NCI-H1436 treated with DMSO at 0.1 percent for 48 hours (cell line): ENCODE results near the gene TRIO.

Source experiments
- DNase-seq: peaks from one replicate; lab custom pipeline; 2025; lab: John Stamatoyannopoulos, UW

The TRIO gene

DNA sequence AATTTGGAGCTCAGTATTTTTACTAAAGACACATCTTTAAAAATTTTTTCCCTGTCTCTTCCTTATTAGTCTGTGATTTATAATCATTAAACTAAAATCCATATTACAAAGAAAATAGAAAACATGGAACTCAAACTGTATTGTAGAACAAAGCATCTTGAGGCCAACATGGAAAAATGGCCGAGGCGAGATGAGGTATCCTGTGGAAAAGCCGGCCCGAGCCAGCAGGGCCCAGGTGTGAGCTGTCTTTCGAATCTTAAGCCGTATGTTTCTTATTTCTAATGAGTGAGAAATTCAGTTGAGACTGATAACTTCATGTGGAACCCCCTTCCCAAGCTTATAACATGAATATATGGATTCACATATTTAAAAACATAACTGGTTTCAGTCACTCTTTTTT, 268.1 kb downstream of the TRIO start:
- no peak for DNase-seq

DNA sequence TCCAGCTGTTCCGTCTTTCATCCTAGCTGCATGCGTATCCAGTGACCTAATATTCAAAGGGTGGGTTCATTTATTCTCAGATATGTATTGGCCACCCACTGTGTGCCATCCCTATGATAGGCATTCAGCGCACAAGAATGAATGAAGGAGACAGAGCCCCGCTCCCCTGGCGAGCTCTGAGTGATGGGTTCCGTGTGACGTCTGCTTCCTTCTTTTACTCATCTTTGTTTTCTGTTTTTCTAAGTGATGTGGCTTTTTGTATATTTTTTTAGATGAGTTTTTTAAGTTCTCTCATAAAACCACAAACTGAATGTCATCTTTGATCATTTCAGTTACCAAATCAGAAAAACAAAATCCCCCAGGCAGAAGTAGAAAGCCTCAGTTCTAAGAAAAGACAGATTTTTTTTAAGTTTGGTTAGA, 270.2 kb downstream of the TRIO start:
- DNase-seq: no peak

DNA sequence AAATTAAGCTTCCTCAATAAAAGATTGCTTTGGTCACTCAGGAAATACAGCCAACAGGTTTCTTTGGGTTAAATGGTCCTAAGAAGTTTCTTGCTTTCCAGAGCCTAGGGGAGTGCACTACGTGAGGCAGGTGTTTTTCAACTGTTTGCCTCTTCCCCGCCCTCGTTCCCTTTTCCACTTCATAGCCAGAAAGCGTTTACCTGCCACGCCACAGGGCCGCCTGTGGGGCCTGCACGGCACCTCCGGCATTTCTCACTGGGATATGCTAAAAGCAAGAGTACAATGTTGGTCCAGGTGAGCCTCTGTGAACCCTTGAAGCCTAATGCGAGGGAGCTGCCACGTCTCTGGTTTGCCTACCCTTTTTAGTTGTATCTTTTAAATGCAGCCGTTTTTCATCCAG, 270.9 kb downstream of the TRIO start:
- DNase-seq: no peak

DNA sequence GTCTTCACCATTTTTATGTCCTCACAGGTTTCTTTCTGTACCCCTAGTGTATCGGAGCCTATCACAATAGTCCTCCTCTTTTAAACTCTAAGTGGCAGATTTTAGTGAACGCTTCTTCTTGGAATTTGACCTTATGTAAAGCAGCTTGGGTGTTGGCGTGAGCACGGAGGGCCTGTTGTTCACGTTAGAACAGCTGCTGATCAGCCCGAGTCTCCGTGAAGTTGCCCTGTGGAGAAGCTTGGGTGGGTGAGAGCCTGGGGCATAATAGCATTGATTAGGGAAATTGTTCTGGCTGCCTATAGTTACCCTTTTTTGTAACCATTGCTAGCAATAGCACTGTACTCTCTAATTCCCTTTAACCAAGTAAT, 271.5 kb downstream of the TRIO start:
- no peak for DNase-seq

DNA sequence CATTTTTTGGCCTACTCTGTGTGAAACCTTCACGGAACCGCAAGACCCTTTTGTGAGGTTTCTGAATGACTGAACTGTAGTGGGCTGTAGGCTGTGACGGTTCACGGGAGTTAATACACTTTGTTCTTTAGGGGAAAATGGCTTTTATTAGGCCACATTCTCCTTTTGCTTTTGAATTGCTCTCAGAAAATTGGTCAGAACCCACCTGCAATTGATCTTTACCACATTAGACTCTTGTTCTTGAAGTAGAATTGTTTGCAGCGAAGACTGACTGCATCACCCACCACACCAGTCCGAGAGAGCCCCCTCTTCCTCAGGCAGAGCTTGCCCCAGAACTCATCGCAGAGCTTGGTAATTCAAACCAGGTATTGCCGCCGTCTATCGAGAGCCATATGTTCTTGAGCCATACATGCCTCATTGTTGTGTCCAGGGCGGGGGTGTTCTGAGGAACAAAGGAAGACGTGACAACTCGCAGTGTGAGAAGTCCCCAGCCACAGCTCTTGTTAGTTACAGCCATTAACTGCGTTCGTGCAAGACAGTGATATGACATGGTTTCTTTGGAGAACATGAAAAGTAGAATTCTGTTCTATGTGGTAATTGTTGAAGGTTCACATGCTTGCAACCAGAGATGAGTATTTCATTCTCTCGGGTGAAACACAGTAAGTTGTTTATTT, 272.0 kb downstream of the TRIO start:
- no peak for DNase-seq

DNA sequence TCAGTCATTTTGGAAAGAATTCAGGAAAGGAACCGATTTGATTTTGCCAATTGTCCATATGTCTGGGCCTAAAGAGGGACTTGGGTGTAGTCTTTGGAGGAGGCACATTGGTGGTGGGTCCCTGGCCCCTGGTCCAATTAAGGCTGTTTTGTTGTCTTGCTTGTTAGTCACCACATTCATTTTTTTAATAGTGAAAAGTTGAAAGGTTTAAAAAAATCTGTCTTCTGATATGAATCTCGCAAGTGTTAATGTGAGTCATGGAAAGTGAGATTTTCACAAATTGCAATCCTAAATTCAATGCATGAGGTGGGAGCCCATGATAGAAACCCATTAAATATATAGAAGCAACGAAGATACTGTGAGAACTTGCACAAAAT, 272.5 kb downstream of the TRIO start:
- DNase-seq: no peak

DNA sequence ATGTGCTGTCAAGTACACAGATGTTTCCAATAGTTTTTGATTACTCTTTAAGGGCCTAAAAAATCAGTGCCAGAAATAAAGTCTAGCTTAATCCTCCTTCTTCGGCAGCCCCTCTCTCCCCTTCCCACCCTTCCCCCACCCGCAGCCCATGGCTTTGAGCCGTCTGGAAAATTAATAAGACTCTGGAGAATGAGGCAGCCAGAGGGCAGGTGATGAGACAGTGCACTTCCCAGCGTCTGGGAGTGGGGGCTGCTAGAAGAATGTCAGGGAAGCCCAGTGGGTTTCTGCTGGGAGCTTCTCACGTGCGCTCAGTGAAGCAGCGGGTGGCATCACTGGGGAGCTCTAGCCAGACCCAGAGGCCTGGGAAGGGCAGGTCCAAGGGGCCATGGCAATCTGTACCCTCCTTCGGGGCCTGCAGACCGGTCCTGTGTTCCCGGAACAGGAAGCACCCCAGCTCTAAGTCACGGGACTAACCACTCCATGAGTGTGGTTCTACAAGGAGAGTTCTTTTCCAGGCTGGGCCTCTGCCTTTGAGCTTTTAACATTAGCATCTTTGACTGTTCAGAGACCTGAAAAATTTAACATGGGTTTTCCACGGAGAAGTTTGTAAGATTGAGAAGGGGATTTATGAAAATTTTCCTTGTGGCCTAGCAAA, 273.6 kb downstream of the TRIO start:
- DNase-seq: no peak

DNA sequence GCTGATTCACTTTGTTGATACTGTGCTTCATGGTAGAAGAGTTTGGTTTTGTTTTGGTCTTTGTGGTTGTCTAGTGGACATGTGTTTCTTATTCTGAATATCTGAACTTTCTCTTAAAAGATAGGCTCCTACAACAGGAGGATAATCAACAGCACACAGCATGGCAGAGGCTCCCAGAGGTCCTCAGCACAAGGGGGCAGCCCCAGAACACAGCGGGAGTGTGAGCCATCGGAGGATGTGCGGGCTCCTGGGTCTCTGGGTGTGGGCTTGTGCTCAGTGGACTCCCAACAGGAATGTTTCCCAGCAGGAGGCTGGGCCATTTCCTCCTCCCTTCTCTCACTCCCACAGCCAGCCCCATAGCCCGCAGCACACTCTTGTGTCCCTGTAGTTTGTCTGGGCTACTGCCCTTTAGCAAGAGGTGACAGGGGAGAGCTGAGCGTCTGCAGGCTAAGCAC, 274.2 kb downstream of the TRIO start:
- DNase-seq: no peak

DNA sequence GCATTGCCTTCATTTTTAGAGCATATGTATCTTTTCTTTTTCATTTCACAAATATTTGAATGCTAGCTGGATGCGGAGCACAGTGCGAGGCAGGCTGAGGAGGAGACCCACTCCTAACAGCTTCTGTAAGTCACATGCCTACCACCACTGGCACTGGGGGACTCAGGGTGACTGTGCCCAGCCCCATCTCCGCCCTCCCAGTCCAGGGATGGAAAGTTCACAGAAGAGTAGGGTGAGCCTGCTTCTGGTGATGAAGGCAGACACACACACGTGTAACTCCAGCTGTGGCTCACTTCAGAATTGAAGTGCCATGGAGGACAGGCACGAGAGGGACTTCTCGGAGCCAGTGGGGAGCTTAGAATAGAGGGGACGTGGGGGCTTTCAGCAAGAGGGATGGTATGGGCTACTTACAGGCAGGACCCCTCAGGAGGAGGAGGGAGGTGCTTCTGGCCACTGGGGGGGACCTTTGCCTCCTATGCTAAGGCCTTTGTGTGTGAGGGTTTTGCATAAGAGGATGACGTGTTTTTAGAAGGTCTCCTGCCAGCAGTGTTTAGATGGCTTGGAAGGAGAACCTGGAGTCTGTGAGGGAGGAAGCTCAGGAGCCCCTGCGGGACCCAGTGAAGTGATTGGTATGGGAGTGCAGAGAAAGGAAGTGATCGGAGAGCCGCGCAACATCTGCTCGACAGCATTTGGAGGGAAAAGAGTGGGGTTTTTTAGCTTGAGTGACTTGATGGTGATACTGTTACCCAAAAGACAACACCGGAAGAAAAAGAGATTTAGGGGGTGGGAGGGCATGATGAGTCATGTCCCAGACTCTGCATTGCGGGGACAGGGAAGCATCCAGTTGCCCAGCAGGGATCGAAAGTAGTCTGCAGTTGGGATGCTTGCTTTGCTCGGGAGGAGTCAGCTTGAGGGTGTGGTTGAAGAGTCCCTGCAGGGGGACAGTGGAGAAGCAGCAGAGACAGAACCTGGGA, 274.9 kb downstream of the TRIO start:
- DNase-seq: no peak

DNA sequence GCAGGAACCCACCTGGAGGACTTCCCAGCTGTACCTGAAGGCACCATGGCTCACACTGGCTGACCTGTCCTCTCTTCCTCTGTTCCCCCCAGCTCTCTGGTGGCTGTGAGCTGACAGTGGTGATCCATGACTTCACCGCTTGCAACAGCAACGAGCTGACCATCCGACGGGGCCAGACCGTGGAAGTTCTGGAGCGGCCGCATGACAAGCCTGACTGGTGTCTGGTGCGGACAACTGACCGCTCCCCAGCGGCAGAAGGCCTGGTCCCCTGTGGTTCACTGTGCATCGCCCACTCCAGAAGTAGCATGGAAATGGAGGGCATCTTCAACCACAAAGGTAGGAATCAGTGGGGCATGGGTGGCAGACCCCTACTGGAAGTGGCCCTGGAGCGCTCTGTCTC, 276.5 kb downstream of the TRIO start:
- DNase-seq: no peak

DNA sequence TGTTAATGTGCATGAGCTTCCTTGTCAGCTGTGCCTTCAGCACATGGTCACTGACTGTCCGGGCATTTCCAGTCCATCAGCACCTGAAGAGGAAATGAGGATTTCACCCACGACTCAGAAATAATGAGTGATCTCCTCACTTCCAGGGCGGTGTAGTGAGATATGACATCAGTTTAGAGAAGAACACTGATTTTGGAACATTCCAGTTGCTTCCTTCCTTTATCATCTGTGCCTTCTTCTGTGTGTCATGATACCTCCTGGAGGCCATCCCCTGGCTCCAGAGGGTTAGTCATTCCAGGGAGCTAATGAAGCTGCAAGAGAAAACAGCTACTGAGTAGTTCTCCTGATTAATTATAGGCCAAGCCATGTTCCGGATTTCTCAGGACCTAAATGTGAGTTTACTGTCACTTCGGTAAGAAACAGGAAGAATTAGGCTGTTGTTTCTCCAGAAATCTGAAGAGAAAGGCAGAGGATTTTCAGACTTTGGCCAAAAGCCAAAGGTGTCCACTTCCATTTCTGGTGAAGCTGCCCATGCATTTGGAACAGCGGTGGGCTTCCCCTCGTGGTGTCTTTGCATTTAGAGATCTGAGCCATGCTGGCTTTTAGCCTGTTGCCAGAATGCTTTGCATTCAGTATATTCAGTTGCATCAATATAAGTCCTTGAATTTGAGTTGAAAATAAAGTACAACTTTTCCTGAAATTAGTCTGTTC, 277.1 kb downstream of the TRIO start:
- DNase-seq: no peak

DNA sequence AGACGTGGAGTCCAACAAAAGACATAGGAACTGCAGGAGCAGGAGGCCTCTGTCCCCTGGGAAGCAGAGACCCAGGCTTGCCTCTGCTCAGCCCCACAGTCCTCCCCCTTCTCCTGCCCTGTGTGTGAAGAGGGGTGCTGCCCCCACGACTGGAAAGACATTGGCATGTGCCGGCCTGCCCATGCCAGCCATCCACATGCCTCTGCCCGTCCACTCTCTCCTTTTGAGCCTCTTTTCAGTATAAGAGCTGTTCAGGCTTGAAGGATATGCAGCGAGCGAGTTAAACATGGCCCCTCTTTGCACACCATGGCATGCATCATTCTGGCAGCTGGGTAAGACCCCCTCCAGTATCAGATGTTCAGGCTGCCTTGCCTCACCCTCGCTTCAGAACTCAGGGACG, 278.7 kb downstream of the TRIO start:
- no peak for DNase-seq

DNA sequence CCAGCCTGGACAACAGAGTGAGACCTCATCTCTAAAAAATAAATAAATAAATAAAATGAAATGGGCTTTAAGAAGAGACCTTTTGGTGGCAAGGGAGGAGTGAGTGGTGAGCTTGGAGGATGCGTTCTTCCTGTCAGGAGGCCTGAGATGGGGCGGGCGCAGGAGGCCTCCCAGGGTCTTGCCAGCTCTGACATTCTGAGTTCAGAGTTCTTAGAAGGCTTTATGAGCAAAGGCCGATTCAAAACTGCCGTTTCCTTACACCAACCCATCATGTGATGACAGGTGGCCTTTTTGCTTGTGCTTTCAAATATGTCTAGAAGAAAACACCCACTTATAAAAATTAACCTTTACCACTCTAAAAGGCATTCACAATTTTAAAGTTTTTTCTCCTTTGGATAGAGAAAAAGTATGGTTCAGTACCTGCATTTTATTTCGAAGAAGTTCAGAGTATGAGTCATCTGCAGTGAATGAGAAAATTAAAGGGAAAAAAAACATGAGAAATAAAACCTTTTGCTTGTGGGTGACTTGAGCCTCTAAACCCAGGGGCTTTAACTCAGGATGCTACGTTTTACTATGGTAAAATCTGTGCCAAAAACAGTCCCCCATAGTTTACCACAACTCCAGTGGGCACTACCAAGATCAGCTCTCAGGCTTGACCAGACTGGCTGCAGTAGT, 281.0 kb downstream of the TRIO start:
- no peak for DNase-seq

DNA sequence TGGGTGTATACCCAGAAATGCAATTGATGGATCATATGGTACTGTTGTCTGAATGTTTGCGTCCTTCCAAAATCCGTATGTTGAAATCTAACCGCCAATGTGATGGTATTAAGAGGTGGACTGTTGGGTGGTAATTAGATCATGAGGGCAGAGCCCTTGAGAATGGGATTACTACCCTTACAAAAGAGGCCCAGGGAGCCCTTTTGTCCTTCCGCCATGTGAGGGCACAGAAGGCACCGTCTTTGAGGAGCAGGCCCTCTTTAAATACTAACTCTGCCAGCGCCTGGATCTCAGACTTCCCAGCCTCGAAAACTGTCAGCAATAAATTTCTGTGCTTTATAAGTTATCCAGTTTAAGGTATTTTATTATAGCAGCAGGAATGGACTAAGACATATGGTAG, 282.4 kb downstream of the TRIO start:
- no peak for DNase-seq

DNA sequence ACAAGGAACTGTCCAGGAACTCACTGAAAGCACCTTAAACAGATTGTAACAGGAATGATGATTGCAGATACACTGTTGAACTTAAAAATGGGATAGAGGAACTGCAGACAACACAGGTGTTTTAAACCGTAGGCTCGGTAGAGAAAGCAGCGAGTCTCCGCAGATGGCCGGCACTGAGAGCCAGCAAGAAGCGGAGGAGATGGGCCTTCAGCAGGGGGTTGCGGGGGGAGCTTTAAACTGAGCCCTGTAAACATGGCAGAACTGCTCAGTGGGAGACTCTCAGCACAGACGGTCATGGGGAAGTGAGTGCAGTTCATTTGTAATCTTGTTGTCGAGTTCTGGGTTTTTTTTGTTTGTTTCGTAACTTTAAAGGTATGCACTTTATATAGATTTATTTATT, 283.4 kb downstream of the TRIO start:
- DNase-seq: no peak

DNA sequence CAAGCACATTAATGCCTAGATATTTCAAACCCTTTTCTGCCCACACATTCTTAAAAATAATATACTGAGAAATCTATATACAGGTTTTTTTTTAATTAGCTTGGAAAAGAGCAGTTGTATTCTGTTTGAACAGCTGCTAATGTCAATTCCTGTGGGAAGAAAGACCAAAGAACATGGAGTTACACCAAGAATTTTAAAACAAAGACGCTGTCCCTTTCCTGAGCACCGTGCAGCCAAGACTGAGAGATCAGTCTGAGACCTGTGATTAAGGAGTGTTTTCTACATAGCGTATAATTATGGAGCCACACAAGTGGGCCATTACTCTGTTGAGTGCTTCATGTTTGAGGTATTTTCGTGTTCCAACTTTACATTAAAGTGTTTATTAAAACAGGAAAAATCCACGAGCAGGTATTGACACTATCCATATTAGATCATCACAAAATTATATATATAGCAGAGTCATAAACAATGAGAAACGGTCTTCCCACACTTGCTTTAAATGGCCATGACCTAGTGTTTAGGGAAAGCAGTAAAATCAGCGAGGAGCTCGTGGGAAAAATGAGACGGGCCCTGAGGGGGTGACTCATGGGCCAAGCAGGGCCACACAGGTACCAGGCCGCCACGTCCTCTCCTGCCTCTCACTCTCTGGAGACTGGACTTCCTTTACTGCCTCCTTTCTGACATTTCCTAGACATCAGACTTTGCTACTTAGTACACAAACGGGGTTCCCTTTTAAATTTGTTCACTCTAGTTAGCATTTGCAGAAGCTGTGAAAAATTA, 285.4 kb downstream of the TRIO start:
- no peak for DNase-seq

DNA sequence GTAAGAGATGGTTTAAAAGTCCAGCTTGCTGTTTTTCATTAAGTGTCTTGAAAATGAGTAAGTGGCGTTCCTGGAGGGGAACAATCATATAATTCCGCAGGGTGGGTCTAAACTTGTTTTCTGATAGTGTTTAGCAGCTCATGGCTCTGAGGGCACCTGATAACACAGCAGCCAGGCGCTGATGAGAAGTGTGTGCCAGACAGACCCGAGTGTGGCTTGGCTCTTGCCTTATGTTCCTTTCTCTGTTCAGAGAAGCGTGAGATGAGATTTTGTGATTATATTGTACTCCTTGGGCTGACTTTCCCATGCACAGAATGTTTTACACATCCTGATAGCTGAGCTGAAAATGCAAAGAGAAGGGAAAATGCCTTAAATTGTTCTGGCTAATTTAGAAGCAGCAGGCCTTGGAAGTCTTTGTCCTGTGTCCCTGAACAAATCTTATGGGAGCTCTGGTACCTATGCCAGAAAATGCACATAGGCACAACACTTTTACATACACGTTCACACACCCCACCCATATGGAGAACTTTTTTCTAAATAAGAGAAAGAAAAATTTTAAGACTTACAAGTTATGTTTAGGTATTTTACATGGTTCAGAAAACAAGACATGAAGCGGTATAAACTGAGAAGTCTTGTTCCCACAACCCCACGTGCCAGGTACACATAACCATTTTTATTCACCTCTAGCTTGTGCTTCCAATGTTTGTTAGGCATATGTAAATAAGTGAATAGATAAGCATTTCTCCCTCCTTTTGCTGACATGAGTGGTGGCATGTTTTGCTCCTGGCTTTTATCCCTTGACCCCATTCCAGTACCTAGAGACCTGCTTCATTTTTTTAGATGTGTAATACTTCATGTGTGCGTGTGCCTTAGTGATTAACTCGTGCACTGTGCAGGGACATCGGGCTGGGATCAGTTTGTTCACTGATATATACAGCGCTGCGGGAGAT, 286.2 kb downstream of the TRIO start:
- DNase-seq: no peak

DNA sequence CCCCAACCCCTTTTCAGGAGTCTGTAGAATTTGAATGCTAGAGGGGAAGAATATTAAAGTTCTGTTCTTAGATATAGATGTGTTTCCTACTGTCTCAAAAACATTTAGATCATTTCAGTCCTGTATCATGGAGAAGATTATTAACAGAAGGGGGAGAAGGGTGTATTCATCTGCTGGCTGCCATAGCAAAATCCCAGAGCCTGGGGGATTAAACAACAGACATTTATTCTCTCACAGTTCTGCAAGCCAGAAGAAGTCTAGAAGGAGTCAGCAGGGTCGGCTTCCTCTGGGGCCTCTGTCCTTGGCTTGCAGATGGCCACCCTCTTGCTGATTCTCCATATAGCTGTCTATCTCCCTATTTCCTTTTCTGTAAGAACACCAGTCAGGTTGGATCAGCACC, 288.4 kb downstream of the TRIO start:
- DNase-seq: no peak

DNA sequence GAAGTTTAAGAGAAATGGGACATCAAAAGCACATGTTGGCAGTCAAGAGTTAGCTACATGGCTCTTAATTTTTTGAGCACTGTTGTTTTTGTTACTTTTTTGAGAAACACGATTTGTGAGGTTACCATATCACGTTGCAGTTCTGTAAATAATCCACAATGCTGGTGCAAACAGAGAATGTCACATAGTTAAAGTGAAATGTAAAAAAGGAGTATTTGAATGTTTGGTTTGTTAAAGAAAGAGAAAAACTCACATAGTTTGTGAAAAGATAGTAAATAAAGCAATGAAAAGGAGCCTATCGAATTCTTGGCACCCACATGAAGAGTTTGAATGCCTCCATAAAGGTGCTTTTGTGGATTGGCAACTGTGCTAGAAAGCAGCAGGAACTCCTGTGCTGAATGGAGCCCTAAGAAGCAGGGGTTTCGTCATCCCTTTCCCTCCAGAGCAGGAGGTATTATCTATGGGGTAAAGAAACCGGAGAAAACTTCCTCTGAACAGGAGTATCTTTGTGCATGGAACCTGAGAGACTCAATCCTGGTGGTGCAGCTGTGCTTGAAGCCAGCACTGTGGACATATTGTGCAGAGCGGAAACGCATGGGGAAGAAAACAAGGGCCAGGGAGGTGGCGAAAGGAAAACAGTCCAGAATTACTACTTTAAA, 289.9 kb downstream of the TRIO start:
- DNase-seq: no peak
